CD4-positive, alpha-beta T cell (primary cell): ENCODE measurements around the gene PDCD5. TPM values are rescaled to one million over a fixed set of nuclear protein-coding genes. Genes with fewer than 3 reads are reported as not detected.

ENCODE experiments used
- ATAC-seq: fragments of 200-7000 bp; cut with Tn5 transposase; one replicate; pipeline ENCODE4 v1.10.0; 2022; ENCODE audit warnings: mild to moderate bottlenecking; ENCODE audit not compliant: poor library complexity
- CTCF ChIA-PET: fragments of 350-600 bp; sonication (Branson Sonifier 250); formaldehyde crosslinking; loops from one replicate; lab custom pipeline; 2021; ENCODE audit warnings: antibody characterized with exemption, inconsistent platforms; lab: Charles Lee
- POLR2A ChIA-PET: fragments of 350-600 bp; sonication (Branson Sonifier 250); formaldehyde crosslinking; loops from one replicate; lab custom pipeline; 2021; ENCODE audit warnings: antibody characterized with exemption, inconsistent platforms; lab: Charles Lee
- DNase-seq, 14 experiments: peaks; one replicate each; pipeline ENCODE4 v3.0.0-alpha.2; 2013 to 2020; ENCODE audit warnings: mixed read lengths in 2 of 14
- H3K27ac ChIP-seq, 2 donors: one replicate each; pipeline versions ENCODE4 v1.5.1 to v1.7.0; 2013; ENCODE audit warnings: low read length in 2 of 2, low read depth in 1 of 2, mild to moderate bottlenecking in 1 of 2
- H3K27me3 ChIP-seq, 2 experiments: 1 replicate in 1 of 2; 2 replicates in 1 of 2; pipeline versions ENCODE4 v1.6.1 to v1.7.0; 2013; ENCODE audit warnings: low read length in 2 of 2, control low read depth in 1 of 2, mild to moderate bottlenecking in 1 of 2, moderate library complexity in 1 of 2; ENCODE audit not compliant: insufficient read depth in 2 of 2, control insufficient read depth in 1 of 2
- H3K36me3 ChIP-seq: one replicate; pipeline ENCODE4 v1.6.1; 2013; ENCODE audit warnings: low read length, control low read depth; ENCODE audit not compliant: insufficient read depth
- H3K4me1 ChIP-seq: one replicate; pipeline ENCODE4 v1.6.1; 2013; ENCODE audit warnings: low read length, control low read depth; ENCODE audit not compliant: insufficient read depth
- H3K4me3 ChIP-seq: one replicate; pipeline ENCODE4 v1.5.1; 2013; ENCODE audit warnings: mild to moderate bottlenecking, low read length, moderate library complexity
- H3K9me3 ChIP-seq, 2 experiments: 1 replicate in 1 of 2; 2 replicates in 1 of 2; pipeline versions ENCODE4 v1.6.1 to v1.7.0; 2013; ENCODE audit warnings: low read length in 2 of 2, mild to moderate bottlenecking in 2 of 2, control low read depth in 1 of 2, moderate library complexity in 1 of 2; ENCODE audit not compliant: control insufficient read depth in 1 of 2, insufficient read depth in 1 of 2
- H3K27ac Mint-ChIP-seq: one replicate; pipeline ENCODE4 v1.8.0; 2020; ENCODE audit warnings: mixed read lengths
- H3K27me3 Mint-ChIP-seq: one replicate; pipeline ENCODE4 v1.8.0; 2021; ENCODE audit warnings: mixed read lengths
- H3K36me3 Mint-ChIP-seq: one replicate; pipeline ENCODE4 v1.8.0; 2021; ENCODE audit warnings: low read depth, mixed read lengths
- H3K4me1 Mint-ChIP-seq: one replicate; pipeline ENCODE4 v1.8.0; 2021; ENCODE audit warnings: low read depth, mixed read lengths
- H3K4me3 Mint-ChIP-seq: one replicate; pipeline ENCODE4 v1.8.0; 2020; ENCODE audit warnings: mild to moderate bottlenecking, mixed read lengths
- H3K9me3 Mint-ChIP-seq: one replicate; pipeline ENCODE4 v1.8.0; 2020; ENCODE audit warnings: mixed read lengths
- intact Hi-C, 2 experiments: fragments of 100-400 bp; cut with DNase I in 1 of 2; cut with micrococcal nuclease in 1 of 2; formaldehyde crosslinking; loops; one replicate each; pipeline versions ENCODE4 v1.15.1 to v1.9.0; 2023 to 2025; cut with DNase I, micrococcal nuclease
- total RNA-seq, 174 experiments: library from RNA in 2 of 174; stranded (reverse) in 2 of 174; gene quantifications; one replicate each; pipeline ENCODE4 v1.2.3 and lab custom pipeline; 2021 to 2026
- TF ChIP-seq, protein P1 (sequence below): fragments of 200-600 bp; IDR thresholded peaks from one replicate; pipeline ENCODE4 v1.8.0; 2022; ENCODE audit warnings: antibody characterized with exemption, mild to moderate bottlenecking

The PDCD5 gene
- total RNA-seq, 2 experiments from 2014 or later: 30.0 to 32.7 TPM

DNA sequence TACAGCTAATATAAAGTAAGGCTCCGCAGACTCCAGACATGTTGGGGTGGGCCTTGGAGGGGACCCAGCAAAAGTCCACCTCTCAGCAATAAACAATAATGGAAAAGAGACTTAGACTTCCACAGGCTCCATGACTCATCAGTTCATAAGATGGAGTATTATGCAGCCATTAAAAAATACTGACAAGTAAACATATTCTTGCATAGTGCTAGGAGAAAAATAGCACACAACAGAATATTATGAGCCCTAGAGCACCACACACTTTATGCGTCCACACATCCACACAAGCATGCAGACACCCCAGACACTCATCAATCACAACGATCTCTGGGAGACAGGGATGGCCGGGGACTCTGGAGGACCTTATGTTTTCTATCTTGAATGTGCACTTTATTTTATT lies 46.0 kb downstream of the PDCD5 start:
- H3K36me3 ChIP-seq: peaks cover 65% of the 10 kb centered on the region
- no peaks in the 10 kb centered on the region for H3K27me3 ChIP-seq
- H3K27ac ChIP-seq: no peak overlapping the region
- H3K4me1 ChIP-seq: no peaks in the 10 kb centered on the region
- no peaks in the 10 kb centered on the region for H3K9me3 Mint-ChIP-seq
- H3K36me3 Mint-ChIP-seq: peaks cover 77% of the 10 kb centered on the region
- DNase-seq (no peak), ATAC-seq (no peak)
- H3K9me3 ChIP-seq: no peaks in the 10 kb centered on the region
- intact Hi-C loops: no loop called here
- TF ChIP-seq, protein P1, sequence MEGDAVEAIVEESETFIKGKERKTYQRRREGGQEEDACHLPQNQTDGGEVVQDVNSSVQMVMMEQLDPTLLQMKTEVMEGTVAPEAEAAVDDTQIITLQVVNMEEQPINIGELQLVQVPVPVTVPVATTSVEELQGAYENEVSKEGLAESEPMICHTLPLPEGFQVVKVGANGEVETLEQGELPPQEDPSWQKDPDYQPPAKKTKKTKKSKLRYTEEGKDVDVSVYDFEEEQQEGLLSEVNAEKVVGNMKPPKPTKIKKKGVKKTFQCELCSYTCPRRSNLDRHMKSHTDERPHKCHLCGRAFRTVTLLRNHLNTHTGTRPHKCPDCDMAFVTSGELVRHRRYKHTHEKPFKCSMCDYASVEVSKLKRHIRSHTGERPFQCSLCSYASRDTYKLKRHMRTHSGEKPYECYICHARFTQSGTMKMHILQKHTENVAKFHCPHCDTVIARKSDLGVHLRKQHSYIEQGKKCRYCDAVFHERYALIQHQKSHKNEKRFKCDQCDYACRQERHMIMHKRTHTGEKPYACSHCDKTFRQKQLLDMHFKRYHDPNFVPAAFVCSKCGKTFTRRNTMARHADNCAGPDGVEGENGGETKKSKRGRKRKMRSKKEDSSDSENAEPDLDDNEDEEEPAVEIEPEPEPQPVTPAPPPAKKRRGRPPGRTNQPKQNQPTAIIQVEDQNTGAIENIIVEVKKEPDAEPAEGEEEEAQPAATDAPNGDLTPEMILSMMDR: no peak
- H3K27me3 Mint-ChIP-seq: no peaks in the 10 kb centered on the region
- H3K4me3 Mint-ChIP-seq: no peak overlapping the region
- H3K4me3 ChIP-seq: no peak overlapping the region
- H3K4me1 Mint-ChIP-seq: no peaks in the 10 kb centered on the region
- no peak overlapping the region for H3K27ac Mint-ChIP-seq
- POLR2A ChIA-PET: no interaction called here
- CTCF ChIA-PET: no interaction called here

DNA sequence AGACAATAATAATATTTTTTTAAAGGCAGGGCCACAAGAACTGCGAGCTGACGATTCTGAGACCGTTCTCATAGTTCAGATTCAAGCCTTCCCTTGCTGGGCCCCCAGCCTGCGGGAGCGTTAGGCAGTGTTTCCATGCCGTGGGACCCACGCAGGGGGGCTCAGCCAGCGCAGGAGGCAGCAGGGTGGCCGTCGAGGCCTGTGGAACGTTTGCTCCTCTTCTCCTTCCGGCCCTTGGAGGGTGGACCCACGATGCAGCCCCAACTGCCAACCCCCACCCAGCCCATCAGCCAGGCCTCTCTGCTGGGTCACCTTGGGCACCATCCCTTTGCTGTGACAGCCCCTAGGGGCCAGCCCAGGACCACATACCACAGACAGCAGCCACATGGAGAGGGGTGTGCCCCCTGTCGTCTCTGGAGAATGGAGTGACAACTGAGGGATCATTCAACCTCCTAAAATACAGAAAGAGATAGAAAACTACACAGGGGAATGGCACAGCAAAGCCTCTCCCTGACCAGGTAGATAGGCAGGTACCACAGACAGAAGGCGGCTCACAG lies 46.8 kb downstream of the PDCD5 start:
- H3K27me3 ChIP-seq: no peaks in the 10 kb centered on the region
- TF ChIP-seq, protein P1: no peak
- no peaks in the 10 kb centered on the region for H3K27me3 Mint-ChIP-seq
- intact Hi-C loops: no loop called here
- no peak overlapping the region for H3K27ac ChIP-seq
- no peaks in the 10 kb centered on the region for H3K9me3 Mint-ChIP-seq
- H3K36me3 ChIP-seq: peaks cover 57% of the 10 kb centered on the region
- ChIA-PET CTCF (no interaction called here), POLR2A (no interaction called here)
- H3K4me1 Mint-ChIP-seq: no peaks in the 10 kb centered on the region
- no peak overlapping the region for H3K27ac Mint-ChIP-seq
- no peak overlapping the region for H3K4me3 Mint-ChIP-seq
- H3K9me3 ChIP-seq: no peaks in the 10 kb centered on the region
- no peak overlapping the region for H3K4me3 ChIP-seq
- DNase-seq: no peak
- ATAC-seq: no peak
- peaks cover 72% of the 10 kb centered on the region for H3K36me3 Mint-ChIP-seq
- no peaks in the 10 kb centered on the region for H3K4me1 ChIP-seq

DNA sequence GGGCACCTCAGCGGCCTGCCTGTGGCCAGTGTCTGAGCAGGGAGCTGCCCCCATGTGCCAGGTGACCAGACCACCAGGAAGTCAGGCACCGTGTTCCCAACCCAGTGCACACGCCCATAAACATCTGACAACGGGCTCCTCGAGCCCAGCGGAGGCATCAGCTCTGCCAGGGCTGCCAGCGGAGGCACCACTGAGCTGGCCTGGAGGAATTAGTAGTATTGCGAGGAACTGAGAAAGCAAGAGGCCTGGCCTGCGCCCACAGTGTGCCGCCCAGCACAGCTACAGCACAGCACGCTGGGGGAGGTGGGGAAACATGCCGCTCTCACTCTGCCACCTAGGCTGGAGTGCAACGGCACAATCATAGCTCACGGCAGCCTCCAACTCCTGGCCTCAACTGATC lies 49.3 kb downstream of the PDCD5 start:
- H3K27me3 Mint-ChIP-seq: no peaks in the 10 kb centered on the region
- peaks cover 50% of the 10 kb centered on the region for H3K36me3 ChIP-seq
- no peak overlapping the region for H3K4me3 Mint-ChIP-seq
- H3K4me3 ChIP-seq: no peak overlapping the region
- H3K9me3 ChIP-seq: no peaks in the 10 kb centered on the region
- no peak overlapping the region for H3K27ac Mint-ChIP-seq
- no peak for DNase-seq
- TF ChIP-seq, protein P1: no peak
- peaks cover 65% of the 10 kb centered on the region for H3K36me3 Mint-ChIP-seq
- H3K9me3 Mint-ChIP-seq: no peaks in the 10 kb centered on the region
- ChIA-PET POLR2A (no interaction called here), CTCF (no interaction called here)
- H3K27me3 ChIP-seq: no peaks in the 10 kb centered on the region
- ATAC-seq: no peak
- H3K27ac ChIP-seq: no peak overlapping the region
- intact Hi-C loops: no loop called here
- H3K4me1 ChIP-seq: no peaks in the 10 kb centered on the region
- no peaks in the 10 kb centered on the region for H3K4me1 Mint-ChIP-seq
